GM19099 (cell line): ENCODE measurements around the gene BABAM1.

ENCODE experiments used
- POLR2A ChIP-seq: IDR thresholded peaks from 3 replicates; pipeline ENCODE4 v1.6.1; 2011; ENCODE audit warnings: low read depth; ENCODE audit not compliant: insufficient read length; ENCODE audit errors: extremely low read depth

The BABAM1 gene

DNA sequence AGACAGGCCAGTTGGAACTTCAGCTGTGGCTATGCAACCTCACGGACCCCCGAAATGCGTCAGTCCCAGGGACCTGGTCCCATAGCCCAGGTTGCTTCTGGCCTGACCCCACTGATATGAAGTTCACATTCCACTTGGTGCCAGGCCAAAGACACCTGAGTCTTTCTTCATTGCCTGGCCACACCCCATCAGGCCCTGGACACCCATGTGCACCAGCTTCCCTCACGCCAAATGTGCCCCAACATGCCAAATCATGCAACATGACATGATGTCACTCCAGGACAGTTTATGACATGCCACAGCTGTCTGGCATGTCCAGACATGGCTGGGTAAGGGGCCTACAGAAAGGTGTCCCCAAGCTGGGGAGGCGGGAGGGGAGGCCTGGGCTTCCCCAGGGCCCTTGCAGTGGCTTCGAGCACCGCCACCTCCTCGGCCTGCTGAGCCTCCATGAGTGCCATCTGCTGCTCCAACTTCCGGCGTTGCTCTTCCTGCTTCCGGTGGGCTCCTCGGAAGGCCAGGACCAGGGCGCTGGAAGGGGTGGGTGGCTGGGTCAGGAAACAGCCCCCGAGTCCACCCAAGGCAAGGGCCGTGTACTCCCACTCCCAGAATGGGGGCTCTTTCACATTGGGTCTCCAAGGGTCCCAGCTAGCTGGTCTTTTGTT lies 17.2 kb upstream of the BABAM1 start:
- no peak for TF ChIP-seq POLR2A

DNA sequence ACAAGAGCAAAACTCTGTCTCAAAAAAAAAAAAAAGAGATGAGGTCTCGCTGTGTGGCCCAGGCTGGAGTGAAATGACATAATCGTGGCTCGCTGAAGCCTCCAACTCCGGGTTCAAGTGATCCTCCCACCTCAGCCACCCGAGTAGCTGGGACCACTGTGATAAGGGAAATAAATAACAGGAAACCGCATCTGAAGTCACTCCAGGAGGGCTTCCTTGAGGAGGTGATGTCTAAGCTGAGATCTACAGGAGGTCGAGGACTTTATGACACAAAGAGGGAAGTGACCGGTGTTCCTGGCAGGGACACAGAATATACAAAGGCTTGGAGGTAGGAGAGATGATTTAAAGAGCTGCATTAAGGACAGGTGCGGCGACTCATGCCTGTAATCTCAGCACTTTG lies 12.6 kb upstream of the BABAM1 start:
- TF ChIP-seq POLR2A: no peak

DNA sequence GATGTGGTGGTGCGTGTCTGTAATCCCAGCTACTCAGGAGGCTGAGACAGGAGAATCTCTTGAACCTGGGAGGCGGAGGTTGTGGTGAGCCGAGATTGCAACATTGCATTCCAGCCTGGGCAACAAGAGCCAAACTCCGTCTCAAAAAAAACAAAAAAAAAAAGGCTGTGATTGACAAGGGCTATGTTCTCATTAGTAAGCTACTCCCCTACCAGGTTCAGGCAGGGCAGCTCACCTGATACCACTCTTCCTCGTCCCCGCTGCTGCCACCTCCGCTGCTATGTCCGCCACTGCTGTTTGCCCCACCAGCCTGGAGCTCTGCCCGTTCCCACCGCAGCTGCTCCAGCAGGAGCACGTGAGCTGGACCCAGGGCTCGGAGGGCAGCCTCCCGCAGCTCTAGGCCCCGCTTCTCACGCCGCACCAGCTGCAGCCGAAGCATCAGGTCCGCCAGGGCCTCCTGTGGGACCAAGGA lies 12.1 kb upstream of the BABAM1 start:
- TF ChIP-seq POLR2A: no peak

DNA sequence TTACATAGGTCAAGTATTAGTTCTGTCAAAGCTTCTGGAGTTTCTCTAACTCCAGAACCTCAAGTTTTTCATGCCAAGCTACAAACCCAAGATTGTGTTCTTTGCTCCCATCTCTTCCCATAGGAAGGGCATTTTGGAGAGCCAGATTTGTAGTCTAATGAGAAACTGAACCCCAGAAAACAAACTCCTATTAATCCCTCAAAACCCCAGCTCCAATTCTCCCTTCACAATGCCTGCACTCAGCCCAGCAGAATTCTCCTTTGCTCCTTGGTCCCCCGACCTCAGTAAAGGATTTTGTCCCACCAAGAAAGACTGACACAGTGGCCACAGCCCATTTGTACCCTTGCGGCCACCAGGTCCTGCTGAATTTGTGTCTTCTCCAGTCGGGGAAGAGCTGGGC lies 11.1 kb upstream of the BABAM1 start:
- TF ChIP-seq POLR2A: no peak

DNA sequence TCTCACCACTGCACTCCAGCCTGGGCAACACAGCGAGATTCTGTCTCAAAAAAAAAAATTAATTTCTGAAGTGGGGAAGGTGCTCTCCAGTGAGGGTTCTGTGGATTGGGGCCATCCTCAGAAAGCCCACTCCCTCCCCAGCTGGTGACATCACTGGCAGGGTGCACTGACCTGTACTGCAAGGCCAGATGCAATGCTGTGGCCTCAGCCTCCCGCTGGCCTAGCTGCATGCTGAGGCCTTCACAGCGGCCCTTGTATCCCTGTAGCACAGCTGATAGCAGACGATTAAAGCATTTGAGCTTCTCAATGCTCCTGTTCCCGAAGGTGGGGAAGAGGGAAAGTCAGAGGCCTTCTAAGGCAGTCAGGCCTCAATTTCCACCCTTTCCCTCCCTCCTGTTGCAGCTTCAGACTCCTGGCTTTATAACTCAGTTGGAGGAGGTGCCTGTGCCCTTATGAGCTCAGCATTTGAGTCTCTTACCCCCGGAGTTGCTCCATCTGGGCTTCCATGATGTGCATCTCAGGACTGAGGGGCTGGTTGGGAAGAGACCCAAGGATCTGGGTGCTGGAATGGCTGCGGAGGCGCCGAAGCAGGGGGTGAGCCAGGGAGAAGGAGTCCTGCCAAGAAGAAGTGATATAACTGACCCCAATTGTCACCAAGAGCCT lies 8.0 kb upstream of the BABAM1 start:
- TF ChIP-seq POLR2A: no peak

DNA sequence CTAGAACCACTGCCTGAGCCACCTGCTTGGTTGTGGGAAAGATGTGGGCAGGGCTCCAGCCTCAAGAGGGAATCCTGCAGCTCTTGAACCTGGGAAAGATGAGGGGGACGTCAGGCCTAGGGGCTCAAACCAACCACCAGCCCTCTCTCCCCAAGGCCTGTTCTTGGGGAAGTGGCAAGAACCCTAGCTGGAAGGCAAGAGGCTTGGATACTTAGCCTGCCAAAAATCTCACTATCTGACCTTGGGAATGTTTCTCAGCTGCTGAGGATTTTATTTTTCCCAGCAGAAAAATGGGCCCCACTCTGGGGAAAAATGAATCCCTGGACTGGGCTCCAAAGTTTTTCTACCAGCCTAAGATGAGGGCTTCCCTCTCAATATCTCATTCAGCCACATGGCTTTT lies 7.3 kb upstream of the BABAM1 start:
- TF ChIP-seq POLR2A: no peak

DNA sequence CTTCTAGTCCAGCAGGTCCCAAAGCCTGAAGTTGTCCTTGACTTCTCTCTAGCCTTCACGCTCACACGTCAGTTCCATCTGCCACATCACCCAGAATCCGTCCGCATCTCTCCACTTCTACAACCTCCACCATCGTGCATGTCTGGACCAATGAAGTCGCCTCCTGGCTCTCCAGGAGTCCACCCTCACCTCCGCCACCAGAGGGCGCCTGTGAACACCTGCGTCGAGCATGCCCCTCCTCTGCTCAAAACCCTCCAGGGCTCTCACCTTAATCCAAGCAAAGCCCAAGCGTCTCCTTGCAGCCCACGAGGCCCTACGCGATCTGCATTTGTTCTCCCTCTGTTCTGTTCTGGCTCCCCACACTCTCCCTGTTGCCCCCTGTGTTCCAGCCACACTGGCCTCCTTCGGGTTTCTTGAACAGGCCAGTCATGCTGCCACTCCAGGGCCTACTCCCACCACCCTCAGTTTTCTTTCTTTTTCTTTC lies 6.4 kb upstream of the BABAM1 start:
- no peak for TF ChIP-seq POLR2A

DNA sequence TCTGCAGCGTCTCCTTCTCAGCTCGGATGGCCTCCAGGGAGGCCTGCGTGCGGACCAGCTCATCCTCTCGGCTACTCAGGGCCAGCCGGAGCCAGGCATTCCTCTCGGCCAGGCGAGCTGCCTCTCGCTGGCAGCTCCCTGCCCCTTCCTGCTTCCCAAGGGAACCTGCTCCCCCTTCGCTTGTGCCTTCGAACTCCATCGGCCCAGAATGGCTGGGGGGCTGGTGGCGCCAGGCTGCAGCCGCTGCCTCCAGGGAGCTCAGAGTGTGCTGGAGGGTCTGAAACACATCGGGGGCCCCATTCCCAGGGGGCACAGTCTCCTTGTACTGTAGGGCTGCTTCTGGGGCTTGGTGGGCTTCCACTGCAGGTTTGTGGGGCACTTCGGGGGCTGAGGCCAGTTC lies 4.7 kb upstream of the BABAM1 start:
- TF ChIP-seq POLR2A: no peak

DNA sequence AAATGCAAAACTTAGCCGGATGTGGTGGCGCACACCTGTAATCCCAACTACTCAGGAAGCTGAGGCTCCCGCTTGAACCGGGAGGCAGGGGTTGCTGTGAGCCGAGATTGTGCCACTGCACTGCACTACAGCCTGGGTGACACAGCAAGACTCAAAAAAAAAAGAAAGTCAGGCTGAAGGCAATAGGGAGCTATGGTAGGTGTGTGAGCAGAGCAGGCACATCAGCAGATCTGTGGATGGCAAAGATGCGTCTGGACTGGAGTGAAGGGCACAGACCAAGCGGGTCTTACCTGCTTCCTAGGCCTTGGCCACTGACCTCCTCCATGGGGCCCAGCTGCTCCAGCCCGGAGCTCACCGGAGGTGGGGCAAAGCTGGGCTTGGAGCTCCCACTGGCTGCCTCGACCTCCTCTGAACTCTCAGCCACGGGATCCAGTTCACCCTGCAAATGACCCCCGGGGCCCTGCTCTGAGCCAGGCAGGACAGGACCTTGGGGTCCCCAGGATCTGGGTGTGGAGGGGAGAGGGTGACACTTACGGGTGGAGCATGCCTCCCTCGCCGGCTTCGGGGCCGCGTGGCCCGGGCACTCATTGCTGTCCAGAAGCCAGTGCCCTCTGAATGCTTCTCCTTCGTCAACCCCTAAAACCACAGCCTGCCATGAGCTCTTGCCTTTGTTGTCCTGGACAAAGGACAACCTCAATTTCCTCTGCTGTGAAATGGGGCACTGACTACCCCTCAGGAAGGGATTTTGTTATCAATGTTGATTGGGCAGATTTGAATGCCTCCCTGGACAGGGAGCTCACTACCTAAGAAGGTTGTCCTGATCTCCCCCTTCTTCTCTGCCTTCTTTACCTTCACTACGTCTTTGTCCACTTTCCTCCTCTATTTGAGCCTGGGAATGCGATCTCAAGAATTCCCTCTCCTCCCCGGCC lies 3.3 kb upstream of the BABAM1 start:
- no peak for TF ChIP-seq POLR2A

DNA sequence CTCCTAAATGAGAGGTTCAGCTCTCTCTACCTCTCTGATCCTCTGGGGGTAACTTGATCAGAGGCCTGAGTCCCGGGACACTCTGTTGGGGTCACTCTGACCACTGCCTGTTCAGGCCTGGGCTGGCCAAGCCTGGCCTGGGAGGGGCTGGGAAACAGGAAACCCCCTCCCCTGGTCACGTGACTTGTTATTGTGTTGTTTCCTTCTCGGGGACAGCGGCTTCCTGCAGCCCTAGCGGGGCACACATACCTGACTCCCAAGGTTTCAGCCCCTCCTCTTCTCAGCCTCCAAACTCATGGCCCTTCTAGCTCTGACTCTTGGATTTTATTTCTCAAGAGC lies 2.6 kb upstream of the BABAM1 start, which contains the start of gene USHBP1:
Gene USHBP1 (minus strand): TSS at position 105 of the 339 bp plus-strand sequence. CDS start 446 bp downstream, outside the sequence.
- no peak for TF ChIP-seq POLR2A

DNA sequence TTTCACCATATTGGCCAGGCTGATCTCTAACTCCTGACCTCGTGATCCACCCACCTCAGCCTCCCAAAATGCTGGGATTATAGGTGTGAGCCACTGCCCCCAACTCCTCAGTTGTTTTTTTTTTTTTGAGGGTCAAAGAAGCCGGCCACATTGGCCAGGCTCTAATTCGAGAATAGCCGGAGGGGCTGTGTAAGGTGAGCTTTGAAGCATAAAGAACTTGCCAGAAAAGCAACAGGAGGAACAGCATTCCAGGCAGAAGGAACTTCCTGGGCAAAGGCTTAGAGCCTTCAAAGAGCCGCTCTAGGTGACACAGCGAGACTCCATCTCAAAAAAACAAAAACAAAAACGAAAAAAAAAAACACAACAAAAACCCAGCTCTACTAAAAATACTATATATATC lies 1.2 kb upstream of the BABAM1 start:
- TF ChIP-seq POLR2A: no peak

DNA sequence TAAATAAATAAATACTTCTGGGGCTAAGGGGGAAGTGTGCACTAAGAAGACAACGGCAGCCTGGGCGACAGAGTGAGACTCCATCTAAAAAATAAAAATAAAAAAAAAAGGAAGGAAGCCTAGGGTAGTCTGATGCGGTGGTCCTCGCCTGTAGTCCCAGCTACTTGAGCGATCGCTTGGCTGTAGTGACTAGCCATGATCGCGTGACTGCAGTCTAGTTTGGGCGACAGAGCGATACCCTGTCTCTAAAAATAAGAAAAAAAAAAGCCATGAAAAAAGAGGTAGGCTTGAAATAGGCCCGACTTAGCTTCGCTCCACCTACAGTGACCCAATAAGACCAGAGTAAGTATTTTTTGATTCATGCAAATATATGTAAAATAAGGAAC lies 661 bp upstream of the BABAM1 start:
- peak; percentile 53 for TF ChIP-seq POLR2A

DNA sequence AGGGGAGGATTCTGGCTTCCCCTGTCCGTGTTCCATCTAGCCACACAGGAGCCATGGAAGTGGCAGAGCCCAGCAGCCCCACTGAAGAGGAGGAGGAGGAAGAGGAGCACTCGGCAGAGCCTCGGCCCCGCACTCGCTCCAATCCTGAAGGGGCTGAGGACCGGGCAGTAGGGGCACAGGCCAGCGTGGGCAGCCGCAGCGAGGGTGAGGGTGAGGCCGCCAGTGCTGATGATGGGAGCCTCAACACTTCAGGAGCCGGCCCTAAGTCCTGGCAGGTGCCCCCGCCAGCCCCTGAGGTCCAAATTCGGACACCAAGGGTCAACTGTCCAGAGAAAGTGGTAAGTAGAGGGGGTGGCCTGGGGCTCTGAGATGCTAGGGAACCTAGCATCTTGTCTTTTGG lies 1.5 kb downstream of the BABAM1 start:
- no peak for TF ChIP-seq POLR2A

DNA sequence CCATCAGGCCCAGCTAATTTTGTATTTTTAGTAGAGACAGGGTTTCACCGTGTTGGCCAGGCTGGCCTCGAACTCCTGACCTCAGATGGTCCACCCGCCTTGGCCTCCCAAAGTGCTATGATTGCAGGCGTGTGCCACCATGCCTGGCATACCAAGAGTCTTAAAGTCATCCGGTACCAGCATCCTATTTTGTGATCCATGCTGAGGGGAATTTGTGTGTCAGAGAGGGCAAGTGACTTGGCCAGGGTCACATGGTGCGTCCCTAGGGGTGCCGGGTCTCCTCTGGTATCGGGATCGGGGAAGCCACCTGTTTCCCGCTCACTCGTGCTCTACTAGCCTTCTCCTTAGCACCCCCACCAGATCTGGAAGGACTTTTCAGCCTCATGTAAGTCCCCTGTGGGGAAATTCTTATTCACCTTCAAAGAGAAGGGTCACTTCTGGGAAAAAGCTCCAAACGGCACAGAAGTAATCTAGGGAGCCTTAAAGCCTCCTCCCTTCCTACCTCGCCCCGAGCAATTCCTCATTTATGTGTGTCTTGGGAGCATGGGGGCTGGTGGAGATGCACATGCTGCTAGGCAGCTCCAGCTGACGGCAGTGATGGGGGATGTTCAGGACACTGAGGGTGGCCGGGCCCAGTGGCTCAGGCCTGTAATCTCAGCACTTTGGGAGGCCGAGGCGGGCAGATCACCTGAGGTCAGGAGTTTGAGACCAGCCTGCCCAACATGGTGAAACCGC lies 8.4 kb downstream of the BABAM1 start:
- no peak for TF ChIP-seq POLR2A

DNA sequence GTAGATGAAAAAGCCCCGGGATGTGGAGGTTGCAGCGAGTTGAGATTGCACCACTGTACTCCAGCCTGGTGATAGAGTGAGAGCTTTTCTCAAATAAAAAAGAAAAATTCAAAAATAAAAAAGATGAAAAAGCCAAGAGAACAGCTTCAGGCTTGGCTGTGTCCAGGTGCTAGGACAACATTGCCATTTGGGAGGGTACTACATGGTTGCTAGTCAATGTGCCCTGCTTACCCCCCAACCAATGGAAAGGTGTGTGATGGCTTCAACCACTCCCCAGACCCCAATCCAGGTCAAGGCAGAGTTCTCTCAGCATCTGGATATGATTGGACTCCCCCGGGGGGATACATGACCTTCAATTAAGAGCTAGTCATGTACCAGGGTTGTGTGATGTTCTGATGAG lies 12.2 kb downstream of the BABAM1 start:
- no peak for TF ChIP-seq POLR2A
